Sigmoid colon (tissue), 4 donors: Measurements from ENCODE around the gene NOS3.

ENCODE experiments used
- EP300 ChIP-seq, 4 donors: sonication (generic); formaldehyde crosslinking; IDR thresholded peaks; one replicate each; pipeline ENCODE4 v1.6.1; 2017; ENCODE audit warnings: antibody characterized with exemption in 4 of 4
- POLR2A ChIP-seq, 2 donors: fragments of 450-650 bp; IDR thresholded peaks; one replicate each; pipeline ENCODE4 v1.6.1; 2016; ENCODE audit warnings: antibody characterized with exemption in 2 of 2, mild to moderate bottlenecking in 2 of 2, moderate library complexity in 2 of 2
- POLR2AphosphoS5 ChIP-seq, 4 donors: sonication (generic); formaldehyde crosslinking; IDR thresholded peaks; one replicate each; pipeline ENCODE4 v1.6.1; 2017; ENCODE audit warnings: antibody characterized with exemption in 4 of 4
- TF ChIP-seq, protein P1 (sequence below), 4 experiments: fragments of 450-650 bp in 3 of 4; fragments of 200-600 bp in 1 of 4; IDR thresholded peaks; one replicate each; pipeline ENCODE4 v1.5.1; 2016 to 2019; ENCODE audit warnings: antibody characterized with exemption in 4 of 4, mild to moderate bottlenecking in 3 of 4, moderate library complexity in 2 of 4

DNA sequence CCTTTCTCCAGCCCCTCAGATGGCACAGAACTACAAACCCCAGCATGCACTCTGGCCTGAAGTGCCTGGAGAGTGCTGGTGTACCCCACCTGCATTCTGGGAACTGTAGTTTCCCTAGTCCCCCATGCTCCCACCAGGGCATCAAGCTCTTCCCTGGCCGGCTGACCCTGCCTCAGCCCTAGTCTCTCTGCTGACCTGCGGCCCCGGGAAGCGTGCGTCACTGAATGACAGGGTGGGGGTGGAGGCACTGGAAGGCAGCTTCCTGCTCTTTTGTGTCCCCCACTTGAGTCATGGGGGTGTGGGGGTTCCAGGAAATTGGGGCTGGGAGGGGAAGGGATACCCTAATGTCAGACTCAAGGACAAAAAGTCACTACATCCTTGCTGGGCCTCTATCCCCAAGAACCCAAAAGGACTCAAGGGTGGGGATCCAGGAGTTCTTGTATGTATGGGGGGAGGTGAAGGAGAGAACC lies 2.1 kb downstream of the NOS3 start:
- TF ChIP-seq, protein P1, sequence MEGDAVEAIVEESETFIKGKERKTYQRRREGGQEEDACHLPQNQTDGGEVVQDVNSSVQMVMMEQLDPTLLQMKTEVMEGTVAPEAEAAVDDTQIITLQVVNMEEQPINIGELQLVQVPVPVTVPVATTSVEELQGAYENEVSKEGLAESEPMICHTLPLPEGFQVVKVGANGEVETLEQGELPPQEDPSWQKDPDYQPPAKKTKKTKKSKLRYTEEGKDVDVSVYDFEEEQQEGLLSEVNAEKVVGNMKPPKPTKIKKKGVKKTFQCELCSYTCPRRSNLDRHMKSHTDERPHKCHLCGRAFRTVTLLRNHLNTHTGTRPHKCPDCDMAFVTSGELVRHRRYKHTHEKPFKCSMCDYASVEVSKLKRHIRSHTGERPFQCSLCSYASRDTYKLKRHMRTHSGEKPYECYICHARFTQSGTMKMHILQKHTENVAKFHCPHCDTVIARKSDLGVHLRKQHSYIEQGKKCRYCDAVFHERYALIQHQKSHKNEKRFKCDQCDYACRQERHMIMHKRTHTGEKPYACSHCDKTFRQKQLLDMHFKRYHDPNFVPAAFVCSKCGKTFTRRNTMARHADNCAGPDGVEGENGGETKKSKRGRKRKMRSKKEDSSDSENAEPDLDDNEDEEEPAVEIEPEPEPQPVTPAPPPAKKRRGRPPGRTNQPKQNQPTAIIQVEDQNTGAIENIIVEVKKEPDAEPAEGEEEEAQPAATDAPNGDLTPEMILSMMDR (IDR thresholded peaks at IDR 0.05): no peak
- TF ChIP-seq POLR2A (IDR thresholded peaks at IDR 0.05) (no peak), EP300 (IDR thresholded peaks at IDR 0.05) (no peak), POLR2AphosphoS5 (IDR thresholded peaks at IDR 0.05) (no peak)
